Stomach (tissue), 4 donors: ENCODE results near the gene ANKRD33.

ENCODE experiments used
- POLR2A ChIP-seq, 4 donors: fragments of 450-650 bp; IDR thresholded peaks; one replicate each; pipeline ENCODE4 v1.6.1; 2016; ENCODE audit warnings: antibody characterized with exemption in 4 of 4, control low read depth in 2 of 4, mild to moderate bottlenecking in 1 of 4, moderate library complexity in 1 of 4
- TF ChIP-seq, protein P1 (sequence below), 7 experiments: fragments of 450-650 bp in 4 of 7; fragments of 200-600 bp in 3 of 7; sonication (generic) in 3 of 7; IDR thresholded peaks; one replicate each; pipeline ENCODE4 v1.5.1; 2016 to 2019; ENCODE audit warnings: antibody characterized with exemption in 7 of 7, control low read depth in 2 of 7, mild to moderate bottlenecking in 1 of 7

DNA sequence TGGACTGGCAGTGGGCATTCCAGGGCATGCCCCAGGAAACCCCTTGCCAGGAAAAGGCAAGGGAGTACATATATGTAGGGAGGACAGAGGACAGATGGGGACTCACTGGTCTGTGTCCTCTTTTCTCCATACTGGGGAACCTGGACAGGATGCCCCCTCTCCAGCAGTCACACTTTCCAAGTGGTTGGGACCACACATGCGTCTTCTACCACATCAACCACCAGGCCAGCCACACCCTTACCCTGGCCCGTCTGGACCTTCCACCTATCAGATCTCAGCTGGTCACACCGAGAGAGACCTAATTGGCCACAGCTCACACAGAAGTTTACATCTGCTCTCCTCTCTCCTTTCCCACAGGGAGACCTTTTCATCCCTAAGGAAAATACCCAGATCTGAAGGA lies 8.3 kb downstream of the ANKRD33 start:
- TF ChIP-seq, protein P1, sequence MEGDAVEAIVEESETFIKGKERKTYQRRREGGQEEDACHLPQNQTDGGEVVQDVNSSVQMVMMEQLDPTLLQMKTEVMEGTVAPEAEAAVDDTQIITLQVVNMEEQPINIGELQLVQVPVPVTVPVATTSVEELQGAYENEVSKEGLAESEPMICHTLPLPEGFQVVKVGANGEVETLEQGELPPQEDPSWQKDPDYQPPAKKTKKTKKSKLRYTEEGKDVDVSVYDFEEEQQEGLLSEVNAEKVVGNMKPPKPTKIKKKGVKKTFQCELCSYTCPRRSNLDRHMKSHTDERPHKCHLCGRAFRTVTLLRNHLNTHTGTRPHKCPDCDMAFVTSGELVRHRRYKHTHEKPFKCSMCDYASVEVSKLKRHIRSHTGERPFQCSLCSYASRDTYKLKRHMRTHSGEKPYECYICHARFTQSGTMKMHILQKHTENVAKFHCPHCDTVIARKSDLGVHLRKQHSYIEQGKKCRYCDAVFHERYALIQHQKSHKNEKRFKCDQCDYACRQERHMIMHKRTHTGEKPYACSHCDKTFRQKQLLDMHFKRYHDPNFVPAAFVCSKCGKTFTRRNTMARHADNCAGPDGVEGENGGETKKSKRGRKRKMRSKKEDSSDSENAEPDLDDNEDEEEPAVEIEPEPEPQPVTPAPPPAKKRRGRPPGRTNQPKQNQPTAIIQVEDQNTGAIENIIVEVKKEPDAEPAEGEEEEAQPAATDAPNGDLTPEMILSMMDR (IDR thresholded peaks at IDR 0.05) = no peak
- TF ChIP-seq POLR2A (IDR thresholded peaks at IDR 0.05) = no peak
